Stimulated activated CD4-positive, alpha-beta T cell treated with anti-CD3 and anti-CD28 coated beads, TNF-alpha, amount 100 ng/mL, for 1 hour (primary cell): ENCODE measurements around the gene TBC1D30.
"Not testable (repeated sequence)": the region's sequence is repeated elsewhere in the genome, so short reads cannot be mapped to it uniquely, and the experiment has no call there.

Source experiments
- DNase-seq, 3 donors: peaks; one replicate each; pipeline ENCODE4 v3.0.0-alpha.2; 2020; ENCODE audit warnings: low read depth in 3 of 3, low spot score in 1 of 3

Gene TBC1D30

DNA sequence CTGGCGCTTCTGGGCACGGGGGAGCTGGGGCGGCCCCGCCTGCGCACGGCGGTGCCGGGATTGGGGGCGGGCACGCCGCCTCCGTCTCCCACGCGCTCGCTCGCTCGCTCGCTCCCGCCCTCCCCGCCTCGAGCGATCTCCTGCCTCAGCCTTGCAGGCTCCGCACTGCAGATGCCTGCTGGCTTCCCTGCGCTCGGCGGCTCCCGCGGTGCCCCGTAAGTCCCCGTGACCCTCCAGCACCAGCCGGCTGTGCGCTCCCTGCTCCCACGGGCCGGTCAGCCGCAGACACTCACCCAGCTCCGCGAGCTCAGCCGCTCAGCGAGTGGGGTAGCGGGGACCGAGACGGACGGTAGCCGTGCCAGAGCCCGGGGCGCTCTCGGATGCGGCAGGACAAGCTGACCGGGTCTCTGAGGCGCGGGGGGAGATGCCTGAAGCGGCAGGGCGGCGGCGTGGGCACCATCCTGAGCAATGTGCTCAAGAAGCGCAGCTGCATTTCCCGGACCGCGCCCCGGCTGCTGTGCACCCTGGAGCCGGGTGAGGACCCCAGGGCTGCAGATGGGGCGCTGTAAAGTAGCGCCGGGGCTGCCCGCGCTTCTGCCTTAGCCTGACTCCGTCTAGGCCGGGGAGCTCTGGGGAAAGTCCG lies at the start of gene TBC1D30:
TBC1D30 (plus strand) TSS at position 148 of the 643 bp plus-strand sequence; CDS start at position 381, 233 bp downstream.
- no peak for DNase-seq

- not testable (repeated sequence) for DNase-seq
These were observed 49.2 kb upstream of the TBC1D30 start for GRCh38 chr12:64775147-64775736.

- no peak for DNase-seq
These were observed 45.0 kb upstream of the TBC1D30 start for GRCh38 chr12:64779354-64779974.

- DNase-seq = no peak
These were observed 44.3 kb upstream of the TBC1D30 start for GRCh38 chr12:64780132-64780530.

DNA sequence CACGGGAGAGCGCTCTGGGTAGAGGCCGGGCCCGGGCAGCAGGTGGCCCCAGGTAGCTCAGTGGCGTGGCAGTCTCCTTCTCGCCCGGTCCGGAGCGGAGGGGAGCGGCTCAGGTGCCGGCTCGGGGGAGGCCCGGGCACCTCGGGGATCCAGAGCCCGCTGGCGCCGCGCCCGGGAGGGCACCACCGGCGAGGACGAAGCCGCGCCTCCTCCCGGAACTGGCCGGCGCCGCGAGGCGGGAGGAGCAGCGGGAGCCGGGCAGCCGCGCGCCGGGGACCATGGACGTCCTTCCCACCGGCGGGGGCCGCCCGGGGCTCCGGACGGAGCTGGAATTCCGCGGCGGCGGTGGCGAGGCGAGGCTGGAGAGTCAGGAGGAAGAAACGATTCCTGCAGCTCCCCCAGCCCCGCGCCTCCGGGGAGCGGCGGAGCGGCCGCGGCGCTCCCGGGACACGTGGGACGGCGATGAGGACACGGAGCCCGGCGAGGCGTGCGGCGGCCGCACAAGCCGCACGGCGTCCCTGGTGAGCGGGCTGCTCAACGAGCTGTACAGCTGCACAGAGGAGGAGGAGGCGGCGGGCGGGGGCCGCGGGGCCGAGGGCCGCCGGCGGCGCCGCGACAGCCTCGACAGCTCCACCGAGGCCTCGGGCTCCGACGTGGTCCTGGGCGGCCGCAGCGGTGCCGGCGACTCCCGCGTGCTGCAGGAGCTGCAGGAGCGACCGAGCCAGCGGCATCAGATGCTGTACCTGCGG lies 43.7 kb upstream of the TBC1D30 start:
- peak in 1 of 3 donors; percentile 6 for DNase-seq

DNA sequence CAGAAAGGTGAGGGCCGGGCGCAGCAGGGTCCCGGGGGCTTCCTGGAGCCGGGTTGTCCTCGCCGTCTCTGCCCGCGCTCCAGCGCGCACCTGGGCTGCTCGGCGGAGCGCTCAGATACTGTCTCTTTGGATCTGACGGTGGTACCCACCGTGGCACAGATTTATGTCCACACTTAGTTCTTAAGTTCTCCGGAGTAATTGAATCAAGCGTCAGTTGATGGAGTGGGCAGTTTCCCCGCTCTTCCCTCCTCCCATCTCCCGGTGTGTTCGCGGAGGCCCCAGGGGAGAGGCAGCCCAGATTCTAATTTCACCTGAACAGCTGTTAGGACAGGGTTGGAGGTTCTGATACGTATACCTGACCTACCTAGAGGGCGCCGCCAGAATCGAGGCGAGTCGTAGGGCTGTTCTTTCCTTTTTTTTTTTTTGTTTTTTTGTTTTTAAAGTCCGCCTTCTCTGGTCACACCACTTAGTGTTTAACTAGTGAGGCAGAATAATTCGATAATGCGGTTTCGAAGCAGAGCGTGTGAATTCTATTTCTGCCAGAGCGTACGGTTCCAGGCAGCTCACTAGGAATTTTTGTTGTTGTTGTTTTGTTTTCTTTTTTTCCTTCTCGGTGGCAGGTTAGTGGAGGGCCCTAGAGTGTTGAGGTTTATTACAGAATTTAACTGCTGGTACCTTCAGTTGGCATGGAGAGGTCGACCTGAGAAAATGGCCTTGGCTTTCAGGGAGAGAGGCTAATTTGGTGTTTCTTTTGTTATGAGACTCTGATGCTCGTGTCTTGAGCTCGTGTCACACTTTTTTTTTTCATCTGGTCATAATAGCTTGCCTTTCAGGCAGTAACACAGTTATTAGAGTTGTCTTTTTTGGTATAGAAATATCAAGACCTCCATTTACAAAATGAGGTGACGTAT lies 42.9 kb upstream of the TBC1D30 start:
- DNase-seq = no peak

- DNase-seq = no peak
These were observed 42.1 kb upstream of the TBC1D30 start for GRCh38 chr12:64782191-64782876.

DNA sequence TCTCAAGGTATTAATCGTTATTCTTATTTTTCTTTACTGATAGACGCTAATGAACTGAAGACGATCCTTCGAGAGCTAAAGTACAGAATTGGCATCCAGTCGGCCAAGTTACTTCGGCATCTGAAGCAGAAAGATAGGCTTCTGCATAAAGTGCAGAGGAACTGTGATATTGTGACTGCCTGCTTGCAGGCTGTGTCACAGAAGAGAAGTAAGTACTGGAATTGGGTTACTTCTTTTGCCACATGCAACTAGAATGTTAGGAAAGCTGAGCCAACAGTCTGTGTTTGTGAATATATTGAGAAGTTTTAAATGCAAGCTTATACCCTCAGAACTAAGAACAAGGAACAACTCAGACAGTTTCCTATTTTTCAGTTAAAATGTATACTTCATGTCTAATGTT lies 38.6 kb upstream of the TBC1D30 start:
- no peak for DNase-seq

GRCh38 chr12:64790166-64790565 lies 34.3 kb upstream of the TBC1D30 start:
- no peak for DNase-seq

DNA sequence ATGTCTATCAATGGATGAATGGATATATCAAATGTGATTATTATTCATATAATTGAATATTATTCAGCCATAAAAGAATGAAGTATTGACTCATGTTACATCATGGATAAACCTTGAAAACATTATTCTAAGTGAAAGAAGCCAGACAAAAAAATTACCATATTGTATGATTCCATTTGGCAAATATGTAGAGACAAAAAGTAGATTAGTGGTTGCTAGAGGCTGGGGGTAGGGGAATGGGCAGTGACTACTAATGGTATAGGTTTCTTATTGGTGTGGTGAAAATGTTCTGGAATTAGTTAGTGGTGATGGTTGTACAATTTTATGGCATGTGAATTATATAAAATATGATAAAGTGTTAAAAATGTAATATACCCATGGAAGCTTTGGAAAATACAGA lies 33.4 kb upstream of the TBC1D30 start:
- DNase-seq = no peak

GRCh38 chr12:64792128-64792527 lies 32.3 kb upstream of the TBC1D30 start:
- no peak for DNase-seq

- DNase-seq = no peak
These were observed 30.8 kb upstream of the TBC1D30 start for GRCh38 chr12:64793610-64794009.

DNA sequence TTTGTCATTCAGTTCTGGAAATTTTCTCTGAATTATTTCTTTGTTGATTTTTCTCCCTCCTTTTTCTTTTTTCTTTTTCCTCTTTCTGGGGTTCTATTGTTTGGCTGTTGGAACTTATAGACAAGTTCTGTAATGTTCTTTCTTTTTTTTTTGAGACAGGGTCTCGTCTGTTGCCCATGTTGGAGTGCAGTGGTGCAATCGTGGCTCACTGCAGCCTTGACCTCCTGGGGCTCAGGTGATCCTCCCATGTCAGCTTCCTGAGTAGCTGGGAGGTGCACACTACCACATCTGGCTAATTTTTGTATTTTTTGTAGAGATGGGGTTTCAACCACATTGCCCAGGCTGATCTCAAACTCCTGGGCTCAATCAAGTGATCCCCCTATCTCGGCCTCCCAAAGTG lies 30.1 kb upstream of the TBC1D30 start:
- no peak for DNase-seq

DNA sequence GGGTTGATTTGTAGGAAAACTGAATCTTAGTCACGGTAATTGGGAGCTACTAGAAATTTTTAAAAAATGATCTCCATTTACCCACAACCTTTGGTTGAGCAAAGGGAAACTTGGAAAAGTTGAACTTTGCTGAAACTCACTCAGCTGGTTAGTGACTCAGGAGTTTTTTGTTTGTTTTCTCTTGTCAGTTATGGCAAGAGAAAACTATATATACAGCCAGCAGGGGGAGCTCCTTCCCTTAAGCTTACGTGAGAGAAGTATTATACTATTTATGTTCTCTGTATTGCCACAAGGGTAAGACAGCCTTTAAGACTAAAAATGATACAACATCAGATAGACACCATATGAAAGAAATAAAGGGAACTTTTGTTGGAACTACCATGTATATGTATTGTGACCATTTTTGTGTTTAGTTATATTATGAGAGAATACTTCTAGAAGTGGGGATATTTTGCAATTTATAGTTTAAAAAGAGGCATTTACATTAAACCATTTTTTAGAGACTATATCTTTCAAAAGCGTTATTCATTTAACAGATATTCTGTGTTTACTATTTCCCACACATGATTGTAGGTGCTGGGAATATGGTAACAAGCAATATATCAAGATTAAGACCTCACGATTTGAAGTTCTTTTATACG lies 28.1 kb upstream of the TBC1D30 start:
- peak in 2 of 3 donors; percentile 17 to 23 for DNase-seq

DNA sequence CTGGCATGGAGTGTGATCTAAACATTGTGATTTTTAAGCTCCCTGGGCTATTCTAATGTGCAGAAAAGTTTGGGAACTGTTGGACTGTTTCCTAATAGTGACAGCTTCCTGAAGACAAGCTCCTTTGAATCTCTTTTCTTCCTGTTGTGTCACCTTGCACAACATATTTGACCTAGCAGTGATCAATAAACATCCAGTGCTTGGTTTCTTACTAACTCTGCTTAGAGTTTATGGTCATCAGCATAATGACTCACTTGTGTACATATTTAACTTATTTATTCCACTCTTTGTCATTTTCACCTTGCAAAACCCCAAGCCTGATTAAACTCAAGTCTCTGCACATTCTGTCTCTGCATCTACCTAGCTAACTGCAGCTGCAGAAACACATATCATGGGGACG lies 27.3 kb upstream of the TBC1D30 start:
- DNase-seq = no peak

DNA sequence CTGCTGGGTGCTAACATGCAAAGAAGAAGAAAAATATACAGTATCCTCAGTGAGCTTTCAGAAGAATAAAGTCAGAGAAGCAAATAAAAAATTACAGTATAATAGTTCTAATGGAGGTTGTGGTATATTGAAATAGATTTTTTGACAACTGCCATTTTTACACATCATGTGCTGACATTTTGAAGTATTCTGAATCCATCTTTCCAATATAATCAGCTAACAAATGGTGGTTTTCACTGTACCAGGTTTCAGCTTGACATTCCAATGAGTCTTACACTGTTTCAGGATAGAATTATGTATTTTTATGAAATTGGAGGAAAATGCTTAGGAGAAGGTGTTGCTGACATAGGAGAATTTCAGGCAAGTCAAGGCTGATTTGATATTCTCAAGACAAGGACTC lies 26.3 kb upstream of the TBC1D30 start:
- DNase-seq = no peak

GRCh38 chr12:64800640-64801039 lies 23.8 kb upstream of the TBC1D30 start:
- no peak for DNase-seq

- DNase-seq = no peak
These were observed 23.1 kb upstream of the TBC1D30 start for GRCh38 chr12:64801381-64801780.

DNA sequence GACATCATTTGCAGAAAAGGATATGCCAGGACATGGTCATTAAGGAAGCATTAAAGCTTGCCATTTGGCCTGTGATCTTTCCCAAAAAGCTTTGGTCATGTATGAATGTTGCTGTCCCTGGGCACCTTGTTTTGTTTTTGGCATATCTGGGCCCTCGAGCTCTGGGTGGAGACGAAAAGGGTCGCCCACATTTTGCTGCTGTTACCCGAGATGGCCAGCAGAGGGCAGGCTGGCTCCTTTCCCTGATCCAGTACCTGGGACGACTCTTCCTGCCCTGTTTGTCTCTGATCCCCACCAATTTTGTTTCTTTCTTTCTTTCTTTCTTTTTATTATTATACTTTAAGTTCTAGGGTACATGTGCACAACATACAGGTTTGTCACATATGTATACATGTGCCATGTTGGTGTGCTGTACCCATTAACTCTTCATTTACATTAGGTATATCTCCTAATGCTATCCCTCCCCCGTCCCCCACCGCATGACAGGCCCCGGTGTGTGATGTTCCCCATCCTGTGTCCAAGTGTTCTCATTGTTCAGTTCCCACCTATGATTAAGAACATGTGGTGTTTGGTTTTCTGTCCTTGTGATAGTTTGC lies 22.2 kb upstream of the TBC1D30 start:
- peak in 1 of 3 donors; percentile 44 for DNase-seq
